Tibial artery (tissue), 4 donors: ENCODE results near the gene SNAPC2.
A peak's percentile ranks its signal among the peaks of the same experiment; 100 is the strongest.

Experiments used
- DNase-seq, 2 donors: peaks; one replicate each; pipeline ENCODE4 v3.0.0-alpha.2; 2019
- H3K27ac ChIP-seq, 2 donors: fragments of 200-600 bp; sonication (generic) in 1 of 2; 1 replicate in 1 of 2; 2 replicates in 1 of 2; pipeline ENCODE4 v1.5.1; 2018 to 2019; ENCODE audit warnings: mild to moderate bottlenecking in 1 of 2
- H3K27me3 ChIP-seq, 2 donors: fragments of 200-600 bp; sonication (generic) in 1 of 2; one replicate each; pipeline versions ENCODE4 v1.5.1 to v1.6.0; 2016 to 2019
- H3K36me3 ChIP-seq, 3 donors: fragments of 200-600 bp; sonication (generic) in 2 of 3; one replicate each; pipeline ENCODE4 v1.5.1; 2016 to 2019; ENCODE audit warnings: mild to moderate bottlenecking in 2 of 3
- H3K4me1 ChIP-seq, 4 donors: fragments of 200-600 bp; sonication (generic) in 2 of 4; 1 replicate in 3 of 4; 2 replicates in 1 of 4; pipeline ENCODE4 v1.5.1; 2016 to 2019
- H3K4me3 ChIP-seq, 2 donors: fragments of 200-600 bp; sonication (generic) in 1 of 2; 1 replicate in 1 of 2; 2 replicates in 1 of 2; pipeline ENCODE4 v1.5.1; 2018 to 2019; ENCODE audit warnings: mild to moderate bottlenecking in 2 of 2
- H3K9me3 ChIP-seq, 3 donors: fragments of 200-600 bp; sonication (generic) in 1 of 3; one replicate each; pipeline ENCODE4 v1.5.1; 2016 to 2019
- CTCF ChIP-seq, 2 experiments: fragments of 200-600 bp in 1 of 2; fragments of 450-650 bp in 1 of 2; IDR thresholded peaks; one replicate each; pipeline ENCODE4 v1.5.1; 2017 to 2019; ENCODE audit warnings: antibody characterized with exemption in 2 of 2, mild to moderate bottlenecking in 1 of 2, moderate library complexity in 1 of 2
- intact Hi-C: fragments of 100-400 bp; cut with DNase I; formaldehyde crosslinking; loops from one replicate; pipeline ENCODE4 v1.15.0; 2023; ENCODE audit warnings: low total_unique reads

The SNAPC2 gene

GRCh38 chr19:7925171-7925851, 5.2 kb downstream of the SNAPC2 start:
- Histone ChIP-seq H3K4me3 (peak overlapping the region; percentile 49 to 61), H3K36me3 (peaks cover 9 to 20% (median 14%) of the 10 kb centered on the region in 3 donors), H3K9me3 (no peaks in the 10 kb centered on the region), H3K27ac (peak overlapping the region; percentile 56 to 85), H3K27me3 (peaks cover 0 to 4% of the 10 kb centered on the region in 2 donors), H3K4me1 (peaks cover 4 to 95% (median 84%) of the 10 kb centered on the region in 4 donors)
- intact Hi-C loops = no loop called here
- peak; percentile 57 to 81 for DNase-seq
- peak; percentile 66 to 83 for TF ChIP-seq CTCF (IDR thresholded peaks at IDR 0.05)

GRCh38 chr19:7926021-7926726, 6.0 kb downstream of the SNAPC2 start, which contains the start of gene CTXN1:
Gene CTXN1, minus strand, starts transcription at chr19:7926135. Its CDS starts 597 bp downstream, at chr19:7925538.
- Histone ChIP-seq H3K27ac (peak within 1 kb of the TSS; percentile 91 to 96), H3K27me3 (peaks cover 0 to 4% of the 10 kb centered on the region in 2 donors), H3K9me3 (no peaks in the 10 kb centered on the region), H3K36me3 (peaks cover 9 to 26% (median 19%) of the 10 kb centered on the region in 3 donors), H3K4me3 (peak within 1 kb of the TSS; percentile 49 to 61), H3K4me1 (peaks cover 4 to 97% (median 91%) of the 10 kb centered on the region in 4 donors)
- intact Hi-C loops = no loop called here
- TF ChIP-seq CTCF (IDR thresholded peaks at IDR 0.05) = peak in 1 of 2 experiments; percentile 12
- DNase-seq = peak; percentile 64 to 84

GRCh38 chr19:7926727-7927604, 6.8 kb downstream of the SNAPC2 start:
- TF ChIP-seq CTCF (IDR thresholded peaks at IDR 0.05) = no peak
- no peak for DNase-seq
- H3K4me3 ChIP-seq = peak overlapping the region in 1 of 2 donors; percentile 61
- no peaks in the 10 kb centered on the region for H3K9me3 ChIP-seq
- H3K4me1 ChIP-seq = peaks cover 3 to 97% (median 91%) of the 10 kb centered on the region in 4 donors
- intact Hi-C loops = no loop called here
- H3K36me3 ChIP-seq = peaks cover 9 to 30% (median 25%) of the 10 kb centered on the region in 3 donors
- H3K27me3 ChIP-seq = peaks cover 0 to 4% of the 10 kb centered on the region in 2 donors
- peak overlapping the region; percentile 91 to 96 for H3K27ac ChIP-seq

GRCh38 chr19:7927605-7928333, 7.6 kb downstream of the SNAPC2 start:
- intact Hi-C loops = no loop called here
- Histone ChIP-seq H3K27me3 (peaks cover 0 to 4% of the 10 kb centered on the region in 2 donors), H3K9me3 (no peaks in the 10 kb centered on the region), H3K4me3 (peak overlapping the region in 1 of 2 donors; percentile 31), H3K27ac (peak overlapping the region; percentile 91 to 96), H3K36me3 (peaks cover 11 to 30% (median 25%) of the 10 kb centered on the region in 3 donors), H3K4me1 (peaks cover 0 to 97% (median 87%) of the 10 kb centered on the region in 4 donors)
- peak; percentile 21 to 78 for DNase-seq
- no peak for TF ChIP-seq CTCF (IDR thresholded peaks at IDR 0.05)
